Measurements from ENCODE around the gene TJP3. TPM values are rescaled to one million over a fixed set of nuclear protein-coding genes. Genes with fewer than 3 reads are reported as not detected.

Gene TJP3
- polyA plus RNA-seq, 1 donor from 2014 or later = 0.15 TPM

GRCh38 chr19:3696660-3696995 is 11.6 kb upstream of the TJP3 start:
- no peak overlapping the region for H3K4me3 ChIP-seq (ENCODE audit: low read length)
- no peaks in the 10 kb centered on the region for H3K36me3 ChIP-seq (ENCODE audit: insufficient read depth, low read length)
- peaks cover 24% of the 10 kb centered on the region for H3K79me2 ChIP-seq (replicated peaks; ENCODE audit: insufficient read depth, low read length)
- no peaks in the 10 kb centered on the region for H4K20me1 ChIP-seq (ENCODE audit: insufficient read depth)
- no peaks in the 10 kb centered on the region for H3F3A ChIP-seq (ENCODE audit: insufficient read depth, low read length, poor library complexity, severe bottlenecking)
- H3K9me2 ChIP-seq (ENCODE audit: insufficient read depth, low read length) = no peaks in the 10 kb centered on the region
- H3K9ac ChIP-seq (ENCODE audit: low read length) = no peak overlapping the region
- no peak overlapping the region for H2AFZ ChIP-seq (ENCODE audit: low read depth, low read length)
- no peak overlapping the region for H3K4me2 ChIP-seq (ENCODE audit: low read length)
- no peak overlapping the region for H3K27ac ChIP-seq (ENCODE audit: low read length)
- no peak for TF ChIP-seq EP300 (conservative IDR thresholded peaks at IDR 0.05; ENCODE audit: poor library complexity, severe bottlenecking)
- TF ChIP-seq MXI1 (conservative IDR thresholded peaks at IDR 0.05; ENCODE audit: poor library complexity, severe bottlenecking) = no peak
- no peak for TF ChIP-seq REST (IDR thresholded peaks at IDR 0.05; ENCODE audit: borderline replicate concordance)
- TF ChIP-seq POLR2AphosphoS5 (IDR thresholded peaks at IDR 0.05) = no peak
- TF ChIP-seq EZH2 (IDR thresholded peaks at IDR 0.05; ENCODE audit: borderline replicate concordance, insufficient read depth, low read length, poor library complexity, severe bottlenecking) = no peak
- TF ChIP-seq TAF1 (IDR thresholded peaks at IDR 0.05; ENCODE audit: low read depth) = no peak
- TF ChIP-seq CTCF (IDR thresholded peaks at IDR 0.05; ENCODE audit: poor library complexity, severe bottlenecking) = no peak
- no peak for TF ChIP-seq SMC3 (conservative IDR thresholded peaks at IDR 0.05; ENCODE audit: poor library complexity)
- TF ChIP-seq RAD21 (conservative IDR thresholded peaks at IDR 0.05) = no peak
- H3K9me3 ChIP-seq (ENCODE audit: low read length) = no peaks in the 10 kb centered on the region
- H3K27me3 ChIP-seq (ENCODE audit: insufficient read depth, low read depth, low read length) = no peaks in the 10 kb centered on the region

- Histone ChIP-seq H3K36me3 (ENCODE audit: insufficient read depth, low read length) (no peaks in the 10 kb centered on the region), H3K4me3 (ENCODE audit: low read length) (no peak overlapping the region), H2AFZ (ENCODE audit: low read depth, low read length) (no peak overlapping the region), H3K9ac (ENCODE audit: low read length) (no peak overlapping the region), H3F3A (ENCODE audit: insufficient read depth, low read length, poor library complexity, severe bottlenecking) (no peaks in the 10 kb centered on the region), H3K79me2 (replicated peaks; ENCODE audit: insufficient read depth, low read length) (peaks cover 24% of the 10 kb centered on the region), H3K9me2 (ENCODE audit: insufficient read depth, low read length) (no peaks in the 10 kb centered on the region), H3K27me3 (ENCODE audit: insufficient read depth, low read depth, low read length) (no peaks in the 10 kb centered on the region), H3K27ac (ENCODE audit: low read length) (no peak overlapping the region), H3K4me2 (ENCODE audit: low read length) (no peak overlapping the region), H4K20me1 (ENCODE audit: insufficient read depth) (no peaks in the 10 kb centered on the region), H3K9me3 (ENCODE audit: low read length) (no peaks in the 10 kb centered on the region)
- TF ChIP-seq SMC3 (conservative IDR thresholded peaks at IDR 0.05; ENCODE audit: poor library complexity) = no peak
These were observed 11.1 kb upstream of the TJP3 start for GRCh38 chr19:3697094-3697493.

Data from neural cell (in vitro differentiated cells).